Astrocyte (in vitro differentiated cells and primary cell): ENCODE measurements around the gene LINC00305. TPM values are rescaled to one million over a fixed set of nuclear protein-coding genes. Genes with fewer than 3 reads are reported as not detected.

ENCODE experiments used
- DNase-seq: peaks from one replicate; pipeline ENCODE4 v3.0.0-alpha.2; 2010; ENCODE audit warnings: low read depth
- FAIRE-seq: peaks from 2 replicates; lab custom pipeline; 2011; peaks lifted over from hg19 to GRCh38; lab: Jason Lieb, UNC
- H2AFZ ChIP-seq: 2 replicates; pipeline ENCODE4 v1.6.0; 2012; ENCODE audit warnings: low read depth, low read length, inconsistent platforms
- H3K27ac ChIP-seq: 2 replicates; pipeline ENCODE4 v1.5.1; 2011; ENCODE audit warnings: low read depth, low read length, inconsistent platforms
- H3K27me3 ChIP-seq: 2 replicates; pipeline ENCODE4 v1.6.0; 2011; ENCODE audit warnings: low read length, inconsistent platforms; ENCODE audit not compliant: insufficient read depth
- H3K36me3 ChIP-seq: 2 replicates; pipeline ENCODE4 v1.5.1; 2011; ENCODE audit warnings: low read length, inconsistent platforms; ENCODE audit not compliant: insufficient read depth
- H3K4me1 ChIP-seq: 2 replicates; pipeline ENCODE4 v1.5.1; 2011; ENCODE audit warnings: low read length, inconsistent platforms; ENCODE audit not compliant: insufficient read depth
- H3K4me2 ChIP-seq: 2 replicates; pipeline ENCODE4 v1.6.0; 2012; ENCODE audit warnings: low read length, inconsistent platforms
- H3K4me3 ChIP-seq: 2 replicates; pipeline ENCODE4 v1.5.1; 2011; ENCODE audit warnings: low read depth, mild to moderate bottlenecking, low read length, inconsistent platforms; ENCODE audit not compliant: insufficient read depth
- H3K79me2 ChIP-seq: 2 replicates; pipeline ENCODE4 v1.6.0; 2012; ENCODE audit warnings: mild to moderate bottlenecking, low read length, inconsistent platforms; ENCODE audit not compliant: insufficient read depth
- H3K9ac ChIP-seq: 2 replicates; pipeline ENCODE4 v1.6.0; 2012; ENCODE audit warnings: mild to moderate bottlenecking, low read length, inconsistent platforms
- H3K9me3 ChIP-seq: 2 replicates; pipeline ENCODE4 v1.5.1; 2012; ENCODE audit warnings: low read depth, mild to moderate bottlenecking, low read length, inconsistent platforms; ENCODE audit not compliant: insufficient read depth
- H4K20me1 ChIP-seq: 2 replicates; pipeline ENCODE4 v1.6.0; 2012; ENCODE audit warnings: low read length, inconsistent platforms; ENCODE audit not compliant: insufficient read depth
- H3K27ac Mint-ChIP-seq: one replicate; pipeline ENCODE4 v1.8.0; 2021; ENCODE audit warnings: mild to moderate bottlenecking, mixed read lengths; ENCODE audit not compliant: unreplicated experiment
- H3K27me3 Mint-ChIP-seq: one replicate; pipeline ENCODE4 v1.8.0; 2021; ENCODE audit warnings: low read depth, mixed read lengths; ENCODE audit not compliant: unreplicated experiment
- H3K36me3 Mint-ChIP-seq: one replicate; pipeline ENCODE4 v1.8.0; 2021; ENCODE audit warnings: low read depth, mixed read lengths; ENCODE audit not compliant: unreplicated experiment
- H3K4me1 Mint-ChIP-seq: one replicate; pipeline ENCODE4 v1.8.0; 2021; ENCODE audit warnings: low read depth, mixed read lengths; ENCODE audit not compliant: unreplicated experiment
- H3K4me3 Mint-ChIP-seq: one replicate; pipeline ENCODE4 v1.8.0; 2021; ENCODE audit warnings: mild to moderate bottlenecking, moderate library complexity, mixed read lengths; ENCODE audit not compliant: unreplicated experiment
- H3K9me3 Mint-ChIP-seq: one replicate; pipeline ENCODE4 v1.8.0; 2021; ENCODE audit warnings: mild to moderate bottlenecking, mixed read lengths; ENCODE audit not compliant: unreplicated experiment
- CTCF ChIP-seq: IDR thresholded peaks from 2 replicates; pipeline ENCODE4 v1.5.1; 2011; ENCODE audit warnings: low read depth, mild to moderate bottlenecking, inconsistent platforms, low read length, moderate library complexity; ENCODE audit not compliant: insufficient read depth
- EZH2 ChIP-seq: IDR thresholded peaks from 2 replicates; pipeline ENCODE4 v1.6.1; 2012; ENCODE audit warnings: mild to moderate bottlenecking, low read length, inconsistent platforms; ENCODE audit not compliant: insufficient read depth
- total RNA-seq: library from RNA; stranded (reverse); gene quantifications from 2 replicates; pipeline ENCODE4 v1.2.1, GENCODE V29; 2021

Gene LINC00305
- total RNA-seq, 1 donor from 2014 or later = not detected

DNA sequence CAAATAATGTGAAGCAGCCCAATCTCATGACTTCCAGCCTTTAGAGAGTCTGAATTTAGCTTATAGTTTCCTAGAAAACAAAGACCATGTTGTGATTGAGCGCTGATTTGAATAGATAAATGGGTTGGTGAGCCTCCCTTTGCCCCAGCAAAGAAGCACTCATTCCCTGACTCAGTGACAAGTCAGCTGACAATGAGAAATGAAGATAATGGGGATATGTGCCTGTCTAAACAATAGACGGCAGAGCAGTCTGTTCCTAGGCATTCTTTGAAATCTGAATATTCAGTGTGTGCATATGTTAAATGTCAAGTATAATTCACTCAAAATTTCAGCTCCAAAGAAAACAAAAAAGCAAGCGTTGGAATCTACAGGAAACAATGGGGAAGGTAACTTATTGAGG, 34.8 kb upstream of the LINC00305 start:
- H3K9ac ChIP-seq = no peak overlapping the region
- H2AFZ ChIP-seq = no peak overlapping the region
- H3K36me3 ChIP-seq = no peaks in the 10 kb centered on the region
- H3K9me3 ChIP-seq = no peaks in the 10 kb centered on the region
- no peak overlapping the region for H3K4me3 Mint-ChIP-seq
- FAIRE-seq (no peak), DNase-seq (no peak)
- H3K4me2 ChIP-seq = no peak overlapping the region
- no peaks in the 10 kb centered on the region for H3K79me2 ChIP-seq
- H3K27me3 Mint-ChIP-seq = peaks cover 4% of the 10 kb centered on the region
- H3K4me1 ChIP-seq = no peaks in the 10 kb centered on the region
- H4K20me1 ChIP-seq = no peaks in the 10 kb centered on the region
- no peaks in the 10 kb centered on the region for H3K36me3 Mint-ChIP-seq
- no peaks in the 10 kb centered on the region for H3K27me3 ChIP-seq
- no peak for TF ChIP-seq EZH2
- TF ChIP-seq CTCF = no peak
- H3K4me1 Mint-ChIP-seq = no peaks in the 10 kb centered on the region
- no peak overlapping the region for H3K4me3 ChIP-seq
- H3K9me3 Mint-ChIP-seq = no peaks in the 10 kb centered on the region
- H3K27ac Mint-ChIP-seq = no peak overlapping the region
- H3K27ac ChIP-seq = no peak overlapping the region

DNA sequence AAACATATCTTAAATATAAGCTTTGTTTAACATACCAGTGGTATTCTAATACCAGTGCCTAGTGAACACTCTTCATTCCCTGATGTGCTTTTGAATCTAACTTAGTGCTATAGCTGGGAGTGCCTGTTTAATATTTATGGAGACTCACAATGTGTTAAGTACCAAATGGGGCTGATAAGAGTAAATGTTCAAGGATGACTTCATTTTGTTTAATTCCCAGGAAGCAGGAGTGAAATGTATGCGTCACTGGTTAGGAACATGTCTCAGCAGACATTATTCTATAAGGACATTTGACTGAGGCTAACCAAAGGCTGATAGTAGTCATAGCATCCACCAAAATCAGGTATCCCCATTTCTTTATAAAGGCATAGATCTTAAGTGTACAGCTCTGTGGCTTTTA, 31.7 kb upstream of the LINC00305 start:
- no peaks in the 10 kb centered on the region for H3K36me3 Mint-ChIP-seq
- no peak overlapping the region for H3K4me2 ChIP-seq
- H3K9ac ChIP-seq = no peak overlapping the region
- H3K4me3 Mint-ChIP-seq = no peak overlapping the region
- no peaks in the 10 kb centered on the region for H3K4me1 Mint-ChIP-seq
- no peaks in the 10 kb centered on the region for H3K27me3 Mint-ChIP-seq
- no peak overlapping the region for H2AFZ ChIP-seq
- H3K27me3 ChIP-seq = no peaks in the 10 kb centered on the region
- H3K79me2 ChIP-seq = no peaks in the 10 kb centered on the region
- no peaks in the 10 kb centered on the region for H3K9me3 Mint-ChIP-seq
- DNase-seq (no peak), FAIRE-seq (no peak)
- no peak overlapping the region for H3K27ac Mint-ChIP-seq
- H3K4me3 ChIP-seq = no peak overlapping the region
- H4K20me1 ChIP-seq = no peaks in the 10 kb centered on the region
- H3K4me1 ChIP-seq = no peaks in the 10 kb centered on the region
- no peaks in the 10 kb centered on the region for H3K9me3 ChIP-seq
- no peaks in the 10 kb centered on the region for H3K36me3 ChIP-seq
- TF ChIP-seq CTCF (no peak), EZH2 (no peak)
- H3K27ac ChIP-seq = no peak overlapping the region

- DNase-seq (no peak), FAIRE-seq (no peak)
- H3K4me3 ChIP-seq = no peak overlapping the region
- Mint-ChIP-seq H3K4me1 (no peaks in the 10 kb centered on the region), H3K27me3 (no peaks in the 10 kb centered on the region), H3K36me3 (no peaks in the 10 kb centered on the region), H3K27ac (no peak overlapping the region), H3K4me3 (no peak overlapping the region), H3K9me3 (no peaks in the 10 kb centered on the region)
- no peak overlapping the region for H3K27ac ChIP-seq
- H3K9ac ChIP-seq = no peak overlapping the region
- H3K36me3 ChIP-seq = no peaks in the 10 kb centered on the region
- no peaks in the 10 kb centered on the region for H4K20me1 ChIP-seq
- no peak overlapping the region for H3K4me2 ChIP-seq
- no peaks in the 10 kb centered on the region for H3K79me2 ChIP-seq
- no peaks in the 10 kb centered on the region for H3K4me1 ChIP-seq
- no peaks in the 10 kb centered on the region for H3K27me3 ChIP-seq
- no peaks in the 10 kb centered on the region for H3K9me3 ChIP-seq
- TF ChIP-seq EZH2 = no peak
- no peak for TF ChIP-seq CTCF
- H2AFZ ChIP-seq = no peak overlapping the region
Observed at GRCh38 chr18:64180171-64180570, 31.3 kb upstream of the LINC00305 start.
